ENCODE results near the gene MTCH2. TPM values are rescaled to one million over a fixed set of nuclear protein-coding genes. Genes with fewer than 3 reads are reported as not detected.

Gene MTCH2
- polyA plus RNA-seq, 1 experiment: 104 TPM

GRCh38 chr11:47591764-47592163 is 50.6 kb downstream of the MTCH2 start:
- ChIA-PET POLR2A (interaction anchor here (0.7 kb wide), 1 partner anchor 104 kb away, joined by 11 read pairs; no protein-coding TSS in a partner anchor), CTCF (interaction anchor here (0.7 to 2.0 kb wide), 3 partner anchors 10 to 25 kb away, joined by 3 to 7 read pairs (median 5); no protein-coding TSS in a partner anchor)
- Histone ChIP-seq H3K4me3 (ENCODE audit: low read depth, low read length) (no peak overlapping the region), H3K27me3 (ENCODE audit: control insufficient read depth, insufficient read depth, low read length) (peaks cover 45% of the 10 kb centered on the region), H3K36me3 (ENCODE audit: control insufficient read depth, insufficient read depth, low read length) (no peaks in the 10 kb centered on the region)
- TF ChIP-seq CTCF (IDR thresholded peaks at IDR 0.05; ENCODE audit: insufficient read depth, low read depth, low read length): no peak
- no peak for DNase-seq (ENCODE audit: low read depth)

- Histone ChIP-seq H3K36me3 (ENCODE audit: control insufficient read depth, insufficient read depth, low read length) (no peaks in the 10 kb centered on the region), H3K27me3 (ENCODE audit: control insufficient read depth, insufficient read depth, low read length) (peaks cover 41% of the 10 kb centered on the region), H3K4me3 (ENCODE audit: low read depth, low read length) (peak overlapping the region; percentile 0; the same call in 1 of the 2 replicates)
- TF ChIP-seq CTCF (IDR thresholded peaks at IDR 0.05; ENCODE audit: insufficient read depth, low read depth, low read length): no peak
- ChIA-PET CTCF (no interaction called here), POLR2A (no interaction called here)
- DNase-seq (ENCODE audit: low read depth): no peak
Observed at GRCh38 chr11:47589977-47590861, 52.1 kb downstream of the MTCH2 start.

GRCh38 chr11:47589584-47589976 is 52.8 kb downstream of the MTCH2 start:
- no peaks in the 10 kb centered on the region for H3K36me3 ChIP-seq (ENCODE audit: control insufficient read depth, insufficient read depth, low read length)
- POLR2A ChIA-PET: no interaction called here
- CTCF ChIA-PET: no interaction called here
- peaks cover 35% of the 10 kb centered on the region for H3K27me3 ChIP-seq (ENCODE audit: control insufficient read depth, insufficient read depth, low read length)
- DNase-seq (ENCODE audit: low read depth): no peak
- peak overlapping the region; percentile 0; the same call in 1 of the 2 replicates for H3K4me3 ChIP-seq (ENCODE audit: low read depth, low read length)
- TF ChIP-seq CTCF (IDR thresholded peaks at IDR 0.05; ENCODE audit: insufficient read depth, low read depth, low read length): no peak

- no peak overlapping the region for H3K4me3 ChIP-seq (ENCODE audit: low read depth, low read length)
- H3K36me3 ChIP-seq (ENCODE audit: control insufficient read depth, insufficient read depth, low read length): no peaks in the 10 kb centered on the region; the same call in 1 of the 2 replicates
- CTCF ChIA-PET: no interaction called here
- POLR2A ChIA-PET: no interaction called here
- TF ChIP-seq CTCF (IDR thresholded peaks at IDR 0.05; ENCODE audit: insufficient read depth, low read depth, low read length): no peak
- peaks cover 31% of the 10 kb centered on the region for H3K27me3 ChIP-seq (ENCODE audit: control insufficient read depth, insufficient read depth, low read length)
- no peak for DNase-seq (ENCODE audit: low read depth)
Observed at GRCh38 chr11:47589118-47589517, 53.2 kb downstream of the MTCH2 start.

GRCh38 chr11:47587723-47588326 is 54.5 kb downstream of the MTCH2 start:
- no peak overlapping the region for H3K4me3 ChIP-seq (ENCODE audit: low read depth, low read length)
- DNase-seq (ENCODE audit: low read depth): no peak
- CTCF ChIA-PET: interaction anchor here (0.6 kb wide), 1 partner anchor 8 kb away, joined by 3 read pairs; no protein-coding TSS in a partner anchor

More at GRCh38 chr11:47587723-47588326, 54.5 kb downstream of the MTCH2 start:
- POLR2A ChIA-PET: no interaction called here
- H3K36me3 ChIP-seq (ENCODE audit: control insufficient read depth, insufficient read depth, low read length): peaks cover 6% of the 10 kb centered on the region
- H3K27me3 ChIP-seq (ENCODE audit: control insufficient read depth, insufficient read depth, low read length): peaks cover 20% of the 10 kb centered on the region
- TF ChIP-seq CTCF (IDR thresholded peaks at IDR 0.05; ENCODE audit: insufficient read depth, low read depth, low read length): no peak

Measured in BJ (cell line).